Heart left ventricle (tissue), 16 donors: ENCODE measurements around the gene TP53. TPM values are rescaled to one million over a fixed set of nuclear protein-coding genes. Genes with fewer than 3 reads are reported as not detected.

ENCODE experiments used
- ATAC-seq, 4 donors: fragments of 200-7000 bp; cut with Tn5 transposase; one replicate each; pipeline ENCODE4 v1.9.1; 2020 to 2022; ENCODE audit warnings: moderate library complexity in 4 of 4, mild to moderate bottlenecking in 3 of 4, moderate number of reproducible peaks in 1 of 4
- DNase-seq, 5 donors: peaks; one replicate each; pipeline ENCODE4 v3.0.0-alpha.2; 2020
- H3K27ac ChIP-seq, 12 donors: fragments of 200-600 bp; sonication (generic) in 4 of 12; one replicate each; pipeline versions ENCODE4 v1.5.0 to v1.8.0; 2016 to 2022; ENCODE audit warnings: mild to moderate bottlenecking in 2 of 12
- H3K27me3 ChIP-seq, 9 donors: fragments of 200-600 bp; sonication (generic) in 2 of 9; one replicate each; pipeline versions ENCODE4 v1.5.1 to v1.8.0; 2016 to 2022; ENCODE audit warnings: mild to moderate bottlenecking in 3 of 9
- H3K36me3 ChIP-seq, 9 donors: fragments of 200-600 bp; sonication (generic) in 2 of 9; one replicate each; pipeline versions ENCODE4 v1.5.0 to v1.8.0; 2018 to 2022; ENCODE audit warnings: mild to moderate bottlenecking in 2 of 9
- H3K4me1 ChIP-seq, 12 donors: fragments of 200-600 bp; sonication (generic) in 4 of 12; one replicate each; pipeline versions ENCODE4 v1.5.0 to v1.8.0; 2016 to 2022; ENCODE audit warnings: mild to moderate bottlenecking in 3 of 12
- H3K4me3 ChIP-seq, 12 donors: fragments of 200-600 bp; sonication (generic) in 4 of 12; one replicate each; pipeline versions ENCODE4 v1.5.0 to v1.8.0; 2017 to 2022; ENCODE audit warnings: mild to moderate bottlenecking in 9 of 12, moderate library complexity in 4 of 12
- H3K9me3 ChIP-seq, 12 donors: fragments of 200-600 bp; sonication (generic) in 4 of 12; one replicate each; pipeline versions ENCODE4 v1.5.0 to v1.8.0; 2016 to 2022; ENCODE audit warnings: mild to moderate bottlenecking in 1 of 12
- POLR2A ChIP-seq, 2 donors: fragments of 450-650 bp; IDR thresholded peaks; one replicate each; pipeline ENCODE4 v1.6.1; 2017; ENCODE audit warnings: antibody characterized with exemption in 2 of 2, mild to moderate bottlenecking in 2 of 2, moderate library complexity in 2 of 2
- WGBS, 4 donors: extraction: QIAGEN DNeasy Blood & Tissue Kit in 2 of 4; methylation state at CpG; one replicate each; pipeline versions ENCODE4 v1.1.5 to v1.1.7; 2013 to 2018; 5-methylcytosine and 5-hydroxymethylcytosine counted together
- intact Hi-C, 10 donors: fragments of 100-400 bp; cut with DNase I; formaldehyde crosslinking; loops; one replicate each; pipeline versions ENCODE4 v1.11.1 to v1.14.2; 2022
- polyA plus RNA-seq, 2 donors: library from polyadenylated mRNA; stranded (reverse); fragments of 200-250 nt; gene quantifications; one replicate each; pipeline ENCODE4 v1.2.3, GENCODE V29; 2013
- total RNA-seq, 9 donors: library from RNA; depleted of rRNA in 2 of 9; stranded (reverse); fragments of >200 nt in 2 of 9; fragmentation: NEBNext Ultra II Directional in 3 of 9; extraction: Animal tissue kit (Norgen Biotek cat#: 25700) in 3 of 9; gene quantifications; one replicate each; pipeline versions ENCODE4 v1.1.0 to v1.2.4, GENCODE V29; 2016 to 2023
- TF ChIP-seq, protein P1 (sequence below), 12 donors: fragments of 200-600 bp; sonication (generic) in 4 of 12; IDR thresholded peaks; one replicate each; pipeline versions ENCODE4 v1.5.0 to v1.8.0; 2018 to 2022; ENCODE audit warnings: antibody characterized with exemption in 12 of 12, mild to moderate bottlenecking in 5 of 12
- donor health status: ischemic (EF 13 %, LVEDD 7.1; RV severe dilation, severe dysfunction).
- donor health status: healthy with polysubstance abuse.
- donor health status: DM: no; HTN: yes; CAD: no.
- donor health status: DM: no; HTN: no; CAD: no.
- donor health status: ischemic (EF 25% LVEDD 6.9; RV normal size, moderate dysfunction).
- donor health status: ischemic (EF 25% LVEDD 5.7; RV mildly dilated, moderate dysfunction).
- donor health status: healthy.
- donor health status: DM: yes; HTN: yes; CAD: no.
- donor health status: ischemic (EF 35%, LVEDD 5.7; RV mildly dilated, moderate dysfunction).
- donor health status: nonischemic (EF 11% LVEDD 7.7; RV severe dilation, severe dysfunction).
- donor health status: DM: yes; HTN: yes; CAD: no.
- donor health status: PGD.
- donor health status: ischemic (EF 29% LVEDD 5.4; RV normal size, mild dysfunction).
- donor health status: nonischemic (EF 23%, LVEDD 6.1; RV moderate dilation, normal function).

TP53 gene
- total and polyA plus RNA-seq, 11 donors: 6.8 to 44.6 (median 12.5) TPM

DNA sequence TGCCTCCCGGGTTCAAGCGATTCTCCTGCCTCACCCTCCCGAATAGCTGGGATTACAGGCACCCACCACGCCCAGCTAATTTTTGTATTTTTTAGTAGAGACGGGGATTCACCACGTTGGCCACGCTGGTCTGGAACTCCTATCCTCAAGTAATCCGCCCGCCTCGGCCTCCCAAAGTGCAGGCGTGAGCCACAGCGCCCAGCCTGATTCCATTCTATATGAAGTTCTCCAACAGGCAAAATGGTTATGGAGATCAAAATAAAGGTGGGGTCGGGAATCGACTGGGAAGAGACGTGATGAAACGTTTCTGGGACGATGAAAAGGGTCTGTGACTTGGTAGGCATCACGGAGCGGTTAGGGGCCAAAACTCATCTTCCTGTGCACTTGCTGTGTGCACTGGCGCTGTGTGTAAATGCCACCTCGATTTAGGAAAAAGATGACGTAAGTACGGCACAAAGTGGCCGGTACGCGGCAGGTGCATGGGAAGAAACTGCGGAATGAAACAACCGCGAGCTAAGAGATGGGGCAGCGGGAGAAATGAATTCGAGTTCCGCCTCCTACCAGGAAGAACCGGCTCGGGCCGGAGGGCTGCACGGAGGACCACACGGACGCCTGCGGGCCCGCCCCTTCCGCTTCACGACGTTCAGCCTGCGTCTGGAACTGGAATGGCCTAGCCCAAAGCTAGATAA, 1.6 kb downstream of the TP53 start:
- DNase-seq: peak; percentile 94 to 95 (median 94)
- peak; percentile 79 to 85 (median 82) for ATAC-seq
- 5 to 6% (median 5%) methylated on average over 42 to 44 of the region's 44 CpGs for WGBS, 4 donors

DNA sequence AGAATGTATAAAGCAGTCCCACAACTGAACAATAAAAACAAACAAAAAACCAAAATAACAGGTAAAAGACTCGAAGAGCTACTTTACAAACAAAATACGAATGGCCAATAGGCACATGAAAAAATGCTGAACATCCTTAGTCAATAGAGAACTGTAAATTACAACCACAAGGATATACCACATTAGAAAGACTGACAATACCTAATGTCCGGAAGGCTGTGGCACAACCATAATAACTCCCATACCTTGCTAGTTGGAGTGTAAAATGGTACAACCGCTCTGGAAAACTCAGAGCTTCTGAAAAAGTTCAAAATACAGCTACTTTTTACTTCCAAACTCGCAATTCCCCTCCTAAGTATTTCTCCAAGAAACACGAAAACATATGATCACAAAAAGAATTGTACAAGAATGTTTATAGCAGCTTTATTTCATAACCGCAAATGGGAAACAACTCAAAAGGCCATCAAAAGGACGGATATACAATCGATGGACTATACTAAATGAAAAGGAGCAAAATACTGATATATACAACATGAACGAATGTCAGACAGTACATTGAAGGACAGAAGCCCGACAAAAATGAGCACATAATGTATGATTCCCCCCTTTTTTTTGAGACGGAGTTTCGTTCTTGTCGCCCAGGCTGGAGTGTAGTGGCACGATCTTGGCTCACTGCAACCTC, 2.3 kb downstream of the TP53 start:
- TF ChIP-seq, protein P1, sequence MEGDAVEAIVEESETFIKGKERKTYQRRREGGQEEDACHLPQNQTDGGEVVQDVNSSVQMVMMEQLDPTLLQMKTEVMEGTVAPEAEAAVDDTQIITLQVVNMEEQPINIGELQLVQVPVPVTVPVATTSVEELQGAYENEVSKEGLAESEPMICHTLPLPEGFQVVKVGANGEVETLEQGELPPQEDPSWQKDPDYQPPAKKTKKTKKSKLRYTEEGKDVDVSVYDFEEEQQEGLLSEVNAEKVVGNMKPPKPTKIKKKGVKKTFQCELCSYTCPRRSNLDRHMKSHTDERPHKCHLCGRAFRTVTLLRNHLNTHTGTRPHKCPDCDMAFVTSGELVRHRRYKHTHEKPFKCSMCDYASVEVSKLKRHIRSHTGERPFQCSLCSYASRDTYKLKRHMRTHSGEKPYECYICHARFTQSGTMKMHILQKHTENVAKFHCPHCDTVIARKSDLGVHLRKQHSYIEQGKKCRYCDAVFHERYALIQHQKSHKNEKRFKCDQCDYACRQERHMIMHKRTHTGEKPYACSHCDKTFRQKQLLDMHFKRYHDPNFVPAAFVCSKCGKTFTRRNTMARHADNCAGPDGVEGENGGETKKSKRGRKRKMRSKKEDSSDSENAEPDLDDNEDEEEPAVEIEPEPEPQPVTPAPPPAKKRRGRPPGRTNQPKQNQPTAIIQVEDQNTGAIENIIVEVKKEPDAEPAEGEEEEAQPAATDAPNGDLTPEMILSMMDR (IDR thresholded peaks at IDR 0.05): no peak
- no peak for TF ChIP-seq POLR2A (IDR thresholded peaks at IDR 0.05)

More for the DNA sequence above, 1.6 kb downstream of the TP53 start:
- Histone ChIP-seq H3K9me3 (no peaks in the 10 kb centered on the region), H3K4me1 (peaks cover 0 to 37% (median 24%) of the 10 kb centered on the region in 12 donors), H3K36me3 (peaks cover 0 to 11% (median 0%) of the 10 kb centered on the region in 9 donors), H3K27me3 (no peaks in the 10 kb centered on the region), H3K27ac (peak overlapping the region; percentile 89 to 99 (median 96)), H3K4me3 (peak overlapping the region; percentile 67 to 97 (median 86))
- intact Hi-C loops: loop anchor here in 9 of 10 donors (2.0 to 10.0 kb wide), 13 partner anchors 33 to 378 kb away; partner anchors contain the start of genes SHBG (in 4 of the 9), ATP1B2 (in 1 of the 9), CYB5D1 (in 1 of the 9) and EIF5A (in 1 of the 9)
- TF ChIP-seq POLR2A (IDR thresholded peaks at IDR 0.05): peak in 1 of 2 donors; percentile 22
- TF ChIP-seq, protein P1 (IDR thresholded peaks at IDR 0.05): no peak

DNA sequence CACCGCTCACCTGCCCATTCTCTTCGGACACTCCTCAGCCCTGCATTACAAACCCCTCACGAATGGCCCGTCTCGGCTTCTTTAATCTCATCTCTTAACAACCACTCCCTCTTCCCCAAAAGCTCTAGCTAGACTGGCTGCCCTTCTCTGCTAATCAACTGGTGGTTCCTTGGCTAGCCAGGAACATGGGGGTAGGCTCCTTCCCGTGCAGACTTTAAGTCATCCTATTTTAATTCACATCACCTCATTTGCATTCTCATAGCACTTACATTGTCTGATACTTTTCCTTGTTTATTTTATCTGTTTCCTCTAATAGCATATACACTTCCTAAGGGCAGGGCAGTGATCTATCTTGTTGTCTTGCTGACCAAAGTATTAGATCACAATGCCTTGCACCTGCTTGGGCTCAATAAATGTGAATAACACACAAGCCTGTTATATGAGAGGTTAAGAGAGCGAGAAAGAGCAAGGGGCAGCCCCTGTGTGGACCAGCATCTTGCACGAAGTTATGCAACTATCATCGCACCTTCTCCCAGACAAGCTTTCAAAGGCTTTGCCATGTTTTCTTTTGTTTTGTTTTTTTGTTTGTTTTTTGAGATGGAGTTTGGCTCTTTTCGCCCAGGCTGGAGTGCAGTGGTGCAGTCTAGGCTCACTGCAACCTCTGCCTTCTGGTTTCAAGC, 9.8 kb downstream of the TP53 start:
- Histone ChIP-seq H3K4me1 (no peaks in the 10 kb centered on the region), H3K9me3 (peaks cover 0 to 13% (median 4%) of the 10 kb centered on the region in 12 donors), H3K27me3 (no peaks in the 10 kb centered on the region), H3K36me3 (peaks cover 3 to 39% (median 35%) of the 10 kb centered on the region in 9 donors), H3K4me3 (no peak overlapping the region), H3K27ac (no peak overlapping the region)
- ATAC-seq: no peak
- no peak for DNase-seq
- TF ChIP-seq POLR2A (IDR thresholded peaks at IDR 0.05): no peak
- TF ChIP-seq, protein P1 (IDR thresholded peaks at IDR 0.05): no peak
- WGBS, 4 donors: 76 to 79% (median 77%) methylated on average over 10 of the region's 10 CpGs
- intact Hi-C loops: no loop called here

More for the DNA sequence above, 2.3 kb downstream of the TP53 start:
- intact Hi-C loops: loop anchor here in 8 of 10 donors (5.0 to 10.0 kb wide), 11 partner anchors 33 to 378 kb away; partner anchors contain the start of genes SHBG (in 4 of the 8), ATP1B2 (in 1 of the 8), CYB5D1 (in 1 of the 8) and EIF5A (in 1 of the 8)
- H3K4me3 ChIP-seq: peak overlapping the region; percentile 67 to 97 (median 86)
- peaks cover 0 to 37% (median 24%) of the 10 kb centered on the region in 12 donors for H3K4me1 ChIP-seq
- no peaks in the 10 kb centered on the region for H3K27me3 ChIP-seq
- no peak for ATAC-seq
- DNase-seq: no peak
- 63 to 71% (median 69%) methylated on average over 15 of the region's 15 CpGs for WGBS, 4 donors
- H3K27ac ChIP-seq: peak overlapping the region; percentile 89 to 99 (median 96)
- no peaks in the 10 kb centered on the region for H3K9me3 ChIP-seq
- peaks cover 0 to 4% (median 0%) of the 10 kb centered on the region in 9 donors for H3K36me3 ChIP-seq
